Gastroesophageal sphincter (tissue), 3 donors: ENCODE results near the gene SCN8A.

Experiments used
- EP300 ChIP-seq: sonication (generic); formaldehyde crosslinking; IDR thresholded peaks from one replicate; pipeline ENCODE4 v1.6.1; 2017; ENCODE audit warnings: antibody characterized with exemption, mild to moderate bottlenecking
- POLR2A ChIP-seq, 2 donors: fragments of 450-650 bp; IDR thresholded peaks; one replicate each; pipeline ENCODE4 v1.6.1; 2017; ENCODE audit warnings: antibody characterized with exemption in 2 of 2, mild to moderate bottlenecking in 2 of 2, moderate library complexity in 1 of 2
- POLR2AphosphoS5 ChIP-seq: sonication (generic); formaldehyde crosslinking; IDR thresholded peaks from one replicate; pipeline ENCODE4 v1.6.1; 2017; ENCODE audit warnings: antibody characterized with exemption
- TF ChIP-seq, protein P1 (sequence below), 4 experiments: fragments of 200-600 bp in 2 of 4; fragments of 450-650 bp in 2 of 4; sonication (generic) in 1 of 4; IDR thresholded peaks; one replicate each; pipeline ENCODE4 v1.5.1; 2017 to 2019; ENCODE audit warnings: antibody characterized with exemption in 4 of 4, mild to moderate bottlenecking in 2 of 4, moderate library complexity in 2 of 4

DNA sequence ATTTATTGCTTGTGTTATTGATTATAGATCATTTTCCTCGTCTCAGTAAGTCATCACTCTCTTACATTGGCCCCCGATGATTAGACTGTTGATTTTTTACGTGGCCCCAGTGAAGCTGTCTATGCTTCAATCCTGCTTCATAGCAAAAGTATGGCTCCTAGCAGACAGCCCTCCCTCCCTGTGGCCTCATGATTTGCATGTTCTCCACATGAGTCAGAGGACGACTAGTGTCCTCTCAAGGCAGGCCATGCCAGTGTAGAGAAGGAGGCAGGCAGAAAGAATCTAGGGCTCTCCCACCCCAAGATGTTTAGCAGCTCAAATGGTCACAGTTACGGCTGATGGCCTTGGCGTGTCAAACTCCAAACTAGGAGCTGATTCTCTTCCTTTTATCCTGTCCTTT lies 197.8 kb downstream of the SCN8A start:
- TF ChIP-seq, protein P1, sequence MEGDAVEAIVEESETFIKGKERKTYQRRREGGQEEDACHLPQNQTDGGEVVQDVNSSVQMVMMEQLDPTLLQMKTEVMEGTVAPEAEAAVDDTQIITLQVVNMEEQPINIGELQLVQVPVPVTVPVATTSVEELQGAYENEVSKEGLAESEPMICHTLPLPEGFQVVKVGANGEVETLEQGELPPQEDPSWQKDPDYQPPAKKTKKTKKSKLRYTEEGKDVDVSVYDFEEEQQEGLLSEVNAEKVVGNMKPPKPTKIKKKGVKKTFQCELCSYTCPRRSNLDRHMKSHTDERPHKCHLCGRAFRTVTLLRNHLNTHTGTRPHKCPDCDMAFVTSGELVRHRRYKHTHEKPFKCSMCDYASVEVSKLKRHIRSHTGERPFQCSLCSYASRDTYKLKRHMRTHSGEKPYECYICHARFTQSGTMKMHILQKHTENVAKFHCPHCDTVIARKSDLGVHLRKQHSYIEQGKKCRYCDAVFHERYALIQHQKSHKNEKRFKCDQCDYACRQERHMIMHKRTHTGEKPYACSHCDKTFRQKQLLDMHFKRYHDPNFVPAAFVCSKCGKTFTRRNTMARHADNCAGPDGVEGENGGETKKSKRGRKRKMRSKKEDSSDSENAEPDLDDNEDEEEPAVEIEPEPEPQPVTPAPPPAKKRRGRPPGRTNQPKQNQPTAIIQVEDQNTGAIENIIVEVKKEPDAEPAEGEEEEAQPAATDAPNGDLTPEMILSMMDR (IDR thresholded peaks at IDR 0.05): no peak
- TF ChIP-seq POLR2AphosphoS5: no peak
- no peak for TF ChIP-seq EP300
- no peak for TF ChIP-seq POLR2A (IDR thresholded peaks at IDR 0.05)
